ENCODE results near the gene DLG4.

DLG4 gene

DNA sequence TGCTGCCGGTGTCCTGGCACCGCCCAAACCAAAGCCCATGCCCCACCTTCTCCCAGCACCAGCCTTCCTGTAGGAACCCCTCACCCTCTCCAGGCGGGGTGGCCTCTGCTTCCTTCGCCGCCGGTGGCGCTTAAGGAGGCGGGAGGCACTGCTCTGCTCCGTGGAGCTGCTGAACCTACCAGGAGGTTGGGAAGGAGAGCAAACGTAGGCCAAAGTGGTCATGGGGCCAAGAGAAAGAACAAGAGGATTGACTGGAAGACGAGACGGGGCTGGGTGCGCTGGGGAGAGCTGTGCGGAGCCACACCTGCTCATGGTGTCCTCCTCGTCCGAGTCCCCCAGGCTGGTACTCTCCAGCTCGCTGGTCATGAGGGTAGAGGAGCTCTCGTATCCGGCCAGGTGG lies 9.9 kb upstream of the DLG4 start:
- DNase-seq (ENCODE audit: low spot score), result no peak

DNA sequence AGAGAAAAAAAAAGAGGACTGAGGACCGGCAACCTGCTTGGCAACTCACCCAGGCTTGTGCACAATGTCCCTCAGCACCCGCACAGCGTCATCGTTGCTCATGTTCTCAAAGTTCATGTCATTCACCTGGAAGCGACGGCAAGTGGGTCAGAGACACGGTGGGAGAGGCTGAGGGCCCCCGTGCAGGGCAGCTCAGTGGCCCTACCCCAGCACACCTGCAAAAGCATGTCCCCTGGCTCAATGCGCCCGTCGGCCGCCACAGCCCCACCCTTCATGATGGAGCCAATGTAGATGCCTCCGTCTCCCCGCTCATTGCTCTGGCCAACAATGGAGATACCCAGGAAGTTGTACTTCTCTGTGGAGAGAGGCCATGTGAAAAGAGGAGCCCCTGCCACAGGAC lies 9.3 kb upstream of the DLG4 start:
- no peak for DNase-seq (ENCODE audit: low spot score)

DNA sequence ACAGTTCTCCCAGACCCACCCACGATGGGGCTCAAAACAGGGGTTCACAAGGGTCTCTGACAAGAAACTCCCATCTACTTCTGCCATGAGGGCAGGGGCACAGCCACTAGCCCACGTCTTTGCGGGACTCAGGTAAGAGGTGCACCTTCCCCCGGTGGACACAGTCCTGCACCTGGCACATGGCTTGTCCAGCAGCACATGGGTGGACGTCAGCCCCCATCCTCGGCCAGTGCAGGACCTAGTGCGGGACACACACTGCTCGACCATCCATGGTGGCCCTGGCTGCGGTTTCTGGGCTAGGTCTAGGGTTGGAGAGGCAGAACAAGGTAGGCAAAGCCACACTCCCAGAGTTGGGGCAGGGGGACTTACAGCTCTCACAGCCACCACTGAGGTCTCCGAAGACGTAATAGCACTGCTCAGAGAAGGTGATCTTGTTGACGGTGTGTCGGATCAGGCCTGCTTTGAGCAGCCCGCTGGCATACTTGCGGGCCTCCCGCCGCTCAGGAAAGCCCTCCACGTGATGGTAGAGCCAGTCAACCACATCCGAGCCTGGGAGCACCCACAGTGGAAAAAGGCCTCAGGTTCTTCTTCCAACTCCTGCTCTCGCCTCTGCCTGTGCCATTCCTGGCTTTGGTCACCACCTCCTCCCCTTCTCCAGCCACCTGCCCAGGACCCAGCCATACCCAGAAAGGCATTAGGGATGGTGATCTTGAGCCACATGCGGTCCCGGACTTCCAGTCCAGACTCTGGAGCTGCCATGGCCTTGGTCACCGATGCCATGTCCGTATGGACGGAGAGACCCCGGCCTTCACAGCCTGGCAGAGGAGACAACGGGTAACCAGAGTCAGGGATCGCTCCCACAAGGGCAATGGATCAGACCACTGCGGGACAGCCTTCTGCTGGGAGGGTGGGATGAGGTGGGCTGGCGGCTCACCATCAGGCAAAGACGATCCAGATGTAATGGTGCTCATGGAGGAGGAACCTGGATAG lies 7.4 kb upstream of the DLG4 start:
- no peak for DNase-seq (ENCODE audit: low spot score)

DNA sequence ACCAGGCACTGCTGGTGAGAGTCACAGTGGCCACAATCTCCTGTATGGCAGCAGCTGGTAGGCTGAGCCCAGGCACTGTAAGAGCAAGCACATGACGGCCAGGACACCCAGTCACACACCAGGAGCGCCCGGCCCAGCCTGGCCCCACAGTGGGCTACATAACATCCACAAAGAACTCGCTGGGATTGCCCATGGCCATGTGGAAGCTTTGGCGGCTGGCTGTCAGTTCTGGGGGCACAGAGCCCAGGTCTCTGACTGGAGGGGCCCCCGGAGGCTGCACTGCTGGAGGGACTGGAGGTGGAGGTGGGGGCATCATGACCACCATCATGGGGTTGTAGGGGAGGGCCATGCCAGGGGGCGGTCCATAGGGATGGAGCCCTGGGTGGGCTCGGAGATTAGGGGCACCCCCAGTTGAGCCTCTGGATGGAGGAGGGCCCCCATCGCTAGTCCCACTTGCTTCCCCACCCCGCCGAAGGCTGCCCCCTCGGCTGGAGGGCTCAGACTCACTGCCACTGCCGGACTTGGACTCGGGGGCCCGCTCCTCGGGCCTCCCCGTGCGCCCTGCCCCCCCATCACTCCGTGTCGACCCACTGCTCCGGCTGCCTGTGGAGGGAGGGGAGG lies 6.2 kb upstream of the DLG4 start:
- no peak for DNase-seq (ENCODE audit: low spot score)

DNA sequence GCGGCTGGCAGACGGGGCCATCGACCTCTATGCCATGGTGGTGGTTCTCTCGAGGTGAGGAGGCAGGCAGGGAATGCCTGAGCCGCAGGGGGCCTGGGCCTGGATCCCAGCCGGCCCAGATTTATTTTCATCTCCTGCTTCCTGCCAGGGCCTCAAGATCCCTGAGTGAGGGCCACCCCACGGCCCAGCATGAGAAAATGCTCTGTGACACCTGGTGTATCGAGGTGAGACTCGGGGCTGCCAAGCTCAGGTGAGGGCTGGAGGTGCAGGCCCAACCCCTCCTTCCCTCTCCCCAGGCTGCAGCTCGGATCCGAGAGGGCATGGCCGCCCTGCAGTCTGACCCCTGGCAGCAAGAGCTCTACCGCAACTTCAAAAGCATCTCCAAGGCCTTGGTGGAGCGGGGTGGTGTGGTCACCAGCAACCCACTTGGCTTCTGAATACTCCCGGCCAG lies 5.0 kb upstream of the DLG4 start:
- no peak for DNase-seq (ENCODE audit: low spot score)

DNA sequence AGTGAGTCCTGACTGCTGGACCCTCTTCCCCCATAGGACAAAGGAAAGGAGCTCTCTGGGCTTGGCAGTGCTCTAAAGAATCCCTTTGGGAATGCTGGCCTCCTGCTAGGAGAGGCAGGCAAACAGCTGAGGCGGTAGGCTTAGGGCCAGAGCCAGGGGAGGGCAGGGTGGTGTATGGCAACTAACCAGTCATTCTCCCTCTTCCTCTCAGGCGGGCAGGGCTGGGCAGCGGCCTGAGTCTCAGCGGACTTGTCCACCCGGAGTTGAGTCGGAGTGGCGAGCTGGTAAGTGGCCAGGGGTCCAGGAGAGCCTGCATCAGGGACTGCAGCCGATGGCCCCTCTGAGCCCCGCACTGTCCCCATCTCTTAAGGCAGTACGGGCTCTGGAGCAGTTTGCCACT lies 4.5 kb upstream of the DLG4 start:
- no peak for DNase-seq (ENCODE audit: low spot score)

DNA sequence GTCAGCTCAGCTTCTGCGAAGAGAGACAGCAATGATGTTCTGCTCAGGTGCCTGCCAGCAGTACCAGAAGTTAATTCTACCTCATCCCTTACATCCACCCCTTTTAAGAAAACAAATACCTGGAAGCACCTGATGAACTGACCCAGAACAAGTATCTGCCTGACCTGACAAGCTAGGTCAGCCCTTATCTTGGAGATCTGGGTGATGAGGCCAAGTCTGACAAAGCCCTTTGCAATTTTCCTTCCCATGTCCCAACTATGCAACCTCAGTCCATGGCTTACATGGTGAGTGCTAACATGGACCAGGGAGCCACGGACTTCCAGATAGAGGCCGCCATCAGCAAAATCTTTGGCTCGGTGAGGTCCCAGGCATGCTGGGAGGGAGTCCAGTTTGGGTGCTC lies 3.7 kb upstream of the DLG4 start:
- DNase-seq (ENCODE audit: low spot score), result no peak

DNA sequence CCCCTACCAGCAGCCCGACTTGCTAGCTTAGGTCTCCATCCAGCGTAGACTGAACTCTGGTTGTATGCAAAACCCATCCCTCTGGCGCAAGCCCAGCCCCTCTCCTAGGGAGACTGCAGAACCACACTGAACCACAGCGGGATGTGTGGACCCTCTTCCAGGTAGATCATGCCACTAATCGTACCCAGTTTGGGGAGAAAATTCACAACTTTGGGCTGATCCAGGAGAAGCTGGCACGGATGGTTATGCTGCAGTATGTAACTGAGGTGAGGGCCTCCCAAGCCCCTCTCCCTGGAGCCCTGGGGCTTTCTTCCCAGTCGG lies 3.3 kb upstream of the DLG4 start:
- DNase-seq (ENCODE audit: low spot score), result no peak

DNA sequence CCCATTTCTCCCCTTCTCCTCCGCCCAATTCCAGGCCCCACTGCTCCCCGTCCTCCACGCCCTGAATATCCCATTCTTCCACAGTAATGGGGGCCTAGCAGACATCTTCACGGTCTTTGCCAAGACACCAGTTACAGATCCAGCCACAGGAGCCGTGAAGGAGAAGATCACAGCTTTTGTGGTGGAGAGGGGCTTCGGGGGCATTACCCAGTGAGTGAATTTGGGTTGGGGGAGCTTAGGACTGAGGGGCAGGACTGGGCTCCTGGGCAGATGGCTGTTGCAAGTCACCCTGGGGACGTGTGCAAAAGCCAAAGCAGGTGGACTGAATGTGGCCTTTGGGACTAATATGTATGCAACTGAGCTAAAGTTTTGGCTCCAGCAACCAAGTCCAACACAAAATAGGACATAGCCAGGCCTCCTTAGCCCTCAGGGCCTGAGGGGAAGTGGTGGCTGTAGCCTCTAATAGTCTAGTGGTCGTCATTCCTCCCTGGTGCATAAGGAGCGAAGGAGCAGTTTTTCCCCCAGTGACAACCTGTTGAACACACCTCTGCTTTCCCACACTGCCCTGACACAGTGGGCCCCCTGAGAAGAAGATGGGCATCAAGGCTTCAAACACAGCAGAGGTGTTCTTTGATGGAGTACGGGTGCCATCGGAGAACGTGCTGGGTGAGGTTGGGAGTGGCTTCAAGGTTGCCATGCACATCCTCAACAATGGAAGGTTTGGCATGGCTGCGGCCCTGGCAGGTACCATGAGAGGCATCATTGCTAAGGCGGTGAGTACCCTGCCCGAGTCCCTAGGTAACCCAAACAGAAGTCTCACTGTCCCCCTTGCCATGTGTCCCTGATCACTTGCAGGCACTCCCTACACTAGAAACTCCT lies 2.7 kb upstream of the DLG4 start:
- DNase-seq (ENCODE audit: low spot score), result no peak

DNA sequence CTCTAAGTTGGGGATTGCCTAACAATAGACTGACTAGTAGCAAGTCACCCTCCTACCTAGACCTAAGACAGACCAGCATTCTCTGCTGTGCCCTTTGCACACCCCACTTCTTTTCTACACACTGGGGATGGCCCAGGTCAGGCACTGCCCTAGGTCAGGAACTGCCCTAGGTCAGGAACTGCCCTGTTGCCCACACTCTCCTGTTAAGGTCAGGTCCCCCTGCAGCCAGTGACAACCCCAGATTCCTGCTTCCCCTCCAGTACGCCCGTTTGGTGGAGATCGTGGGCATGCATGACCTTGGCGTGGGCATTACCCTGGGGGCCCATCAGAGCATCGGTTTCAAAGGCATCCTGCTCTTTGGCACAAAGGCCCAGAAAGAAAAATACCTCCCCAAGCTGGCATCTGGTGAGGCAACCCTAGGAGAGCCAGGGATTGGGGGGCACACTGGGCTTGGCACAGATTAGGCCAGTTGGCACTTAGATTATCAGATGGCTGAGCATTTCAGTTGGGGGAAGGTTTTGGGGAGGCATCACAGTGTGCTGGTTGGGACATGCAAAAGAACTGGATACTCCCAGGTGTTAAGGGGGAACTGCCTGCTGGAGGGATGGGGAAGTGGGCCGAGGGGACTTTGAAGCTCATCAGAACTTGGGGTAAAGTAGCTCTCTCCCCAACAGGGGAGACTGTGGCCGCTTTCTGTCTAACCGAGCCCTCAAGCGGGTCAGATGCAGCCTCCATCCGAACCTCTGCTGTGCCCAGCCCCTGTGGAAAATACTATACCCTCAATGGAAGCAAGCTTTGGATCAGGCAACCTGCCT lies 1.8 kb upstream of the DLG4 start:
- no peak for DNase-seq (ENCODE audit: low spot score)

DNA sequence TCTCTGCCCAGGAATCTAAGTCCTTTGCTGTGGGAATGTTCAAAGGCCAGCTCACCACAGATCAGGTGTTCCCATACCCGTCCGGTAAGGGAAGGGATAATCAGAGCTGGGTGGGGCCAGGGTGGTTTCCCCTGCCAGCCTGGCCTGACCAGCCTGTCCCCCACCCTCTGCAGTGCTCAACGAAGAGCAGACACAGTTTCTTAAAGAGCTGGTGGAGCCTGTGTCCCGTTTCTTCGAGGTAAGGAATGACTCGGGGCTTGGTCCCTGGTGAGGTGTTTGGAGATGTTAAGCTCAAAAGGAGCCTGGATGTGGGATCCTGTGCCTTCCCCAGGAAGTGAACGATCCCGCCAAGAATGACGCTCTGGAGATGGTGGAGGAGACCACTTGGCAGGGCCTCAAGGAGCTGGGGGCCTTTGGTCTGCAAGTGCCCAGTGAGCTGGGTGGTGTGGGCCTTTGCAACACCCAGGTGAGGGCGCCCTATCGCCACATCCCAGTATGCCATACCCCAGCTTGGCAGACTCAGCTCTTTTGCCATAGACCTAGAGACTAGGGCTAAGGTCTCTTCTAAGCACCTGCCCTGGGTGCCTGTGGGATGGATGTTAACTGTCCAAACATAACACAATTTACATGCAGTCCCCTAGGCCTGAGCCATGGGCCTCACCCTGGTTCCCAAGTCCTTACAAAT lies 1.1 kb upstream of the DLG4 start:
- DNase-seq (ENCODE audit: low spot score), result no peak

DNA sequence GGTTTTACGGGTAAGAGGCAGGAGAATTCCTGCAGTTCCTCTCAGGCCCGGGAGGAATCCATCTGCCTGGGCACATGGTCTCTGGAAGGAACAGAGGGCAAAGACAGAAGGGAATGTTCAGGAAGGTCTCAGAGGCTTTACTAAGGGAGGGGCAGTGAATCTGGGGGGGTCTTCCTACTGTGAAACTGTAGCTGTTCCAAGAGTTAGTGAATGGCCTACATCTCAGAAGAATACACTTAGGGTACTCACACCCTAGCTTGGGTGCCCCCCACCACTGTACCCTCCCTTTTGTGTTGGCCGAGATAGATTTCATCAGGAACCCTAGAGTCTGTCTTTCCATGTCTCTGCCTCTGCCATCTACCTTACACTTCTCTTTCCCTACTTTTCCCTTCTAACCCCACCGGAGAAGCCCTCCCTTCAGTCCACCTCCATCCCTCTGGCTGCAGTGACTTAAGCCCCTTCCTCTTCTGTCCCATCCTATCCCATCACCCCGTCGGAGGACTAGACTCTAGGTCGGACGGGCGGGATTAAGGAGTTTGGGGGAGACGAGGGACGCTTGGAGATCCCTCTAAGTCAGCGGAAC lies 316 bp downstream of the DLG4 start:
- DNase-seq (ENCODE audit: low spot score), result no peak

DNA sequence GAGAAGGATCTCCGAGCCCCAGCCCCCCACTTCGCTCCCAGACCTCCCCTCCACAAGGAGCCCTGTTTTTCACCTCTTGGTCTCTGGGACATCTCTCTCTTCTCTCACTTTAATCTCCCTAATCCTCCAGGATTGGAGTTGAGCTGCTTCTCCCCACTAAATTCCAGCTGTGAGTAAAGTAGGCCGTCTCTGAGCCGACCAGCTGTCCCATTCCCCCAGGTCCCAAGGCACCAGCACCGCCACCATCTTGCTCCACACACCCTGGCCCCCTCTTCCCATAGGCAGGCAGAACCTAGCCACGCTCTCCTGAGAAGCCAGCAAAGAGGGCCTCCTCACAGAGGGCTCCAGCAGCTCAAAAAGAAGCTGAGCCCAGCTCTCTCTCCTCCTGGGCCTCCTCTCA lies 878 bp downstream of the DLG4 start:
- DNase-seq (ENCODE audit: low spot score), result no peak

DNA sequence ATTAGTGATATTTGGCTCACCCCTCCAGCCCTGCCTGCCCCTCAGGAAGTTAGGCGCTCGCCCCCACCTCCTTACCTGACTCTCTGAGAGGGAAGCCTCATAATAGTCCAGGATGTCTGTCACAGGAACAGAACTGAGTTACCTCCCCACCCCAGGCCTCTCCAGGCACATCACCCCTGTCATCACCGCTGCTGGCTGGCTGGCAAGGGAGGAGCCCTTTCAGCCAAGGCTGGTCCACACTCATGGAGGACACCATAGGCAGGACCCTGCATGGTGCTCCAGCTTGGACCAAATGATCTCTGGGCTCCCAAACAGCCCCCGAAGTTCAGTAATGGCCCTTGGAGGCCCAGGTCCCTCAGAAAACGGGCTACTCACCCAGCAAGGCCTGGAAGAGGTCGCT lies 1.5 kb downstream of the DLG4 start:
- no peak for DNase-seq (ENCODE audit: low spot score)

DNA sequence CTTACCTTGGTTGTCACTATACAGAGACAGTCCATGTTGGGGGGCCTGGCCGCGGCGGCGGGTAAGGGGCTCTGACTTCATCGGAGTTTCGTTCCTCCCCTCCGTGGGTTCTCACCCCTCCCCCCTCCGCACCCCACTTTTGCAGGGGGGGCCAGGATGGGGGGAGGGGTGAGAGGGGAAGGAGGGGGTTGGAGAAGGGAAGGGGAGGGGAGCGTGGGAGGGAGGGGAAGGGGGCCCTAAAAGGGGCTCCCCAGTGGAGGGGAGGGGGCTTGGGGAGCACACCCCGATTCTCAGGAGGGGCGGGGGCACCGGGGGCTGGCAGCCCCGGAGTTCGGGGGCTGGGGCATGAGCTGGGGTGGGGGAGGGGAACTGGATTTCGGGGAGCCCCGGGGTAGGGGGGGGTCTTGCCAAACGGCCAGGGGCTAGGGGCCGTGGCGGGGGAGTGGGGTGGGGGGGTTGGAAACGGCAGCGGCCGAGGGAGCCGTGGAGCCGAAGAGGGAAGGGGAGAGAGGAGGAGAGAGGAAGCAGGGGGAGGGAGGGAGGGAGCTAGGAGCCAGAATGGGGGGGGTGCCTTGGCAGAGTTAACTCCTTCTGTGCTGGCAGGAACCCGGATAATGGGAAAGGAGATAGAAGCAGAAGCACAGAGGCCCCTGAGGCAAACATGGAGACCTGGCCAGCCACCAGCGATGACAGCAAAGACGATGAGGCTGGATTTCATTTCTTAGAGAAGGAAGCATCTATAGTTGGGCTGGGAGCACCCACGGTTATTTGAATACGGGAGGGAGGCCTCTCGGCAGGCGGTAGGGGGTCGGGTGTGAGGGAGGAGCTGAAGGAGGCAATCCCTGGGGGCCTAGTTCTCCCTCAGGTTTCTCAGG lies 2.3 kb downstream of the DLG4 start:
- peak; percentile 80 for DNase-seq (ENCODE audit: low spot score)

DNA sequence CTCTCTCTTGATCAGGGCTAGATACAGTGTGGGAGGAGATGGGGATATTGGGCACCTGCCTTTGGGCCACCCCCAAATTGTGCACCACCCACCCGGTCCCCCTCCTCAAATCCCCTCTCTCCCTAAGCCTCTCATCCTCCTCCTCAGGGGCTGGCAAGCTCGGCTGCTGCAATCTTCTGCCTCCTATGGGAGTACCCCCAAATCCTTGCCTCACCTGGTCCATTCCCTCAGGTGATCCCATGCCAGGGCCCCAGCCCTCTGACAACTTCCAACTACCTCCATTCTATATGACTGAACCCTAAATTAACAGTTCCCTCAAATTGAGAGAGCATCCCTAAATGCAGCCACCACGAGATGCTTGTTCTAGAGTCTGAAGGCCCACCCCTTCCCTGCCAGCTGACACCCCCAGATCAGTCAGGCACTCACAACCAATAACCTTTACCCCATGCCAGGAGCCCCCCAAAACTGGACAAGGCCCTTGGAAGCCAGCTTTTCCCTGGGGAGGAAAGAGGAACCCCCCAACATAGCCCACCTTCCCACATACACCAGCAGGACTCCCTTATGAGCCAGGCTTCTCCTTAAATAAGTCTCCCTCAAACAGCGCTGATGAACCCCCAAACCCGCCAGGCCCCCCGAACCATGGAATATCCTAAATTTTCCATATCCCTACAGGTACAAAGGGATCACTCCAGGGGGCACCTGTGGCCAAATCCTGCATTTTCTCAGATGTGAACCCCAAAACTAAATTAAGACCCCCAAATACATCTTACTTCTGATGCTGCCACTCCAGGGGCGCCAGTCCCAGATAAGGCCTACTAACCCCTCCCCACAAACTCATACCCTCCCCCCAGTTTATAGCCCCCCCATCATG lies 3.2 kb downstream of the DLG4 start:
- no peak for DNase-seq (ENCODE audit: low spot score)

DNA sequence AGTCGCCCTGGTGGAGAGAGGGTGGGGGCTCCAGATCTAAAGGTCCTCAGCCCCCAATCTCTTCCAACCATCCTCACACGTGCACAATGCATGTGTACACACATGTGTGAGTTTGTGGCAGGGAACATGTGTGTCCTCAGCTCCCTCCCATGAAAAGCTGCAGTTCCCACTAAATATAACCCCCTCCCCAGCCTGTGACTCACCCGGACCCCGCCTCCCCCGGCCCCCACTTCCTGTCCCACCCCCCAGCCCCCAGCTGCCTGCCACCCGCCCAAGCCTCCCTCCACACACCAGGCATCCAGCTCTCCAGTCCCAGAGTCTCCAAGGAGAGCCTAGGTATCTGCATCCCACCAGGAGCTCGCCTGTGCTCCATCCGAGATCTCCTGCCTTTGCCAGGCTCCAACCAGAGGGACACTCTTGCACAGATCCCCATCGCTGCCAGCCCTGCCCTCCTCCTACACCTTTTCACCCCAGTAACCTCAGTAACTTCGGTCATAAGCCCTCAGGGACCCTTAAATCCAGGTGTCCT lies 3.9 kb downstream of the DLG4 start:
- no peak for DNase-seq (ENCODE audit: low spot score)

DNA sequence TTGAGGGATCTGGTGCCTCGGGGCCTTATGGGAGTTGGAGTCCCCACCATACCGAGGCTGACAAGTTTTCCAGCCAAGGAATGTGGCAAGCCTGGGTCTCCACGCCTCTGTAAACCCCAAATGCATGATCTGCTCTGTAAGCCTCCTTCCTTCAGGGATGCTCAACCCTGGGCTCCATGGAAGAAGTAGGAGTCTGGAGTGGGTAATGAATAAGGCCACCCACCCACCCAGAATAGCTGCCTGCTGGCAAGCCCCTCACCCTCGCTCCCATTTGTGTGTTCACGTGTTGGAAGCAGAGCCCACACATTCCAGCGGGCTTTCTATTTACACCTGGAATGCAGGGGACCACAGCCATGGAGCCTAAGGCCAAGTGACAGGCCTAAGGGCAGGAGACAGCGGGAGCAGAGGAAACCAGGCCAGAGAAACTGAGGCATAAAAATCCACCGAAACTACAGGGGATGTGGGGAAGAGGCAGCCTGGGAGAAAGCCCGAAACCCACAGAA lies 4.4 kb downstream of the DLG4 start:
- DNase-seq (ENCODE audit: low spot score), result no peak
